Thymus (tissue), 11 donors: Measurements from ENCODE around the gene APLP2. TPM values are rescaled to one million over a fixed set of nuclear protein-coding genes. Genes with fewer than 3 reads are reported as not detected.
A peak's percentile ranks its signal among the peaks of the same experiment; 100 is the strongest.
"Not testable (repeated sequence)": the region's sequence is repeated elsewhere in the genome, so short reads cannot be mapped to it uniquely, and the experiment has no call there.

ENCODE experiments used
- DNase-seq, 9 donors: peaks; one replicate each; pipeline ENCODE4 v3.0.0-alpha.2; 2013; ENCODE audit warnings: low spot score in 9 of 9, low read depth in 6 of 9, missing footprints in 1 of 9
- H3K27ac ChIP-seq, 2 donors: one replicate each; pipeline ENCODE4 v1.5.1; 2013; ENCODE audit warnings: control low read depth in 1 of 2, low read depth in 1 of 2, low read length in 1 of 2, mild to moderate bottlenecking in 1 of 2, moderate library complexity in 1 of 2
- H3K27me3 ChIP-seq, 2 donors: one replicate each; pipeline ENCODE4 v1.5.1; 2013; ENCODE audit warnings: low read length in 1 of 2; ENCODE audit not compliant: control insufficient read depth in 2 of 2, insufficient read depth in 1 of 2
- H3K36me3 ChIP-seq, 2 donors: one replicate each; pipeline ENCODE4 v1.5.1; 2013; ENCODE audit warnings: low read length in 1 of 2, mild to moderate bottlenecking in 1 of 2, moderate library complexity in 1 of 2; ENCODE audit not compliant: control insufficient read depth in 2 of 2, insufficient read depth in 2 of 2
- H3K4me1 ChIP-seq, 2 donors: one replicate each; pipeline ENCODE4 v1.5.1; 2013; ENCODE audit warnings: low read length in 2 of 2; ENCODE audit not compliant: control insufficient read depth in 2 of 2, insufficient read depth in 2 of 2
- H3K4me3 ChIP-seq, 2 donors: one replicate each; pipeline ENCODE4 v1.5.1; 2013; ENCODE audit warnings: low read length in 2 of 2, control low read depth in 1 of 2, mild to moderate bottlenecking in 1 of 2
- H3K9me3 ChIP-seq, 2 donors: one replicate each; pipeline ENCODE4 v1.5.1; 2013; ENCODE audit warnings: low read length in 1 of 2, mild to moderate bottlenecking in 1 of 2; ENCODE audit not compliant: control insufficient read depth in 2 of 2, insufficient read depth in 1 of 2
- WGBS: extraction: QIAGEN DNeasy Blood & Tissue Kit; methylation state at CpG from one replicate; pipeline ENCODE4 v1.1.7; 2013; 5-methylcytosine and 5-hydroxymethylcytosine counted together
- polyA plus RNA-seq: library from polyadenylated mRNA; stranded (reverse); fragments of 200-250 nt; gene quantifications from one replicate; pipeline ENCODE4 v1.2.3, GENCODE V29; 2013
- total RNA-seq: library from RNA; stranded (reverse); fragments of 120-200 nt; gene quantifications from one replicate; pipeline ENCODE4 v1.2.4, GENCODE V29; 2013
- donor health status: healthy.

The APLP2 gene
- total and polyA plus RNA-seq, 2 donors = 74.4 to 101 TPM

DNA sequence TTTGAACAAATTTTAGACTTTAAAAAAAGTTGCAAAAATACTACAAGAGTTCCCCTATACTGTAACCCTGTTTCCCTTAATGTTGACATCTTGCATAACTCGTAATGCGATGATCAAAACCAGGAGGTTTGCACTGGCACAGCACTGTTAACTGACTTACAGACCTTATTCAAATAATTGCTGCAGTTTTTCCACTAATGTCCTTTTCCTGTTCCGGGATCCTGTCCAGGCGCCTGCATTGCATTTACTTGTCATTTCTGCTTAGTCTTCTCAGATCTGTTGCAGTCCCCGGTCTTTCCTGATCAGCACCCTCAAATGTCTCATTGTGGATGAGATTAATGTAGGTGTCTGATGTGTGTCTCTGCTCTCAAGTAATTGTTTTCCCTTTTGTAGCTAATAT is 32.0 kb downstream of the APLP2 start:
- Histone ChIP-seq H3K9me3 (no peaks in the 10 kb centered on the region), H3K36me3 (no peaks in the 10 kb centered on the region), H3K27ac (no peak overlapping the region), H3K4me3 (no peak overlapping the region), H3K27me3 (no peaks in the 10 kb centered on the region), H3K4me1 (peaks cover 0 to 3% of the 10 kb centered on the region in 2 donors)
- no peak for DNase-seq
- WGBS = 97% methylated on average over 5 of the region's 5 CpGs

DNA sequence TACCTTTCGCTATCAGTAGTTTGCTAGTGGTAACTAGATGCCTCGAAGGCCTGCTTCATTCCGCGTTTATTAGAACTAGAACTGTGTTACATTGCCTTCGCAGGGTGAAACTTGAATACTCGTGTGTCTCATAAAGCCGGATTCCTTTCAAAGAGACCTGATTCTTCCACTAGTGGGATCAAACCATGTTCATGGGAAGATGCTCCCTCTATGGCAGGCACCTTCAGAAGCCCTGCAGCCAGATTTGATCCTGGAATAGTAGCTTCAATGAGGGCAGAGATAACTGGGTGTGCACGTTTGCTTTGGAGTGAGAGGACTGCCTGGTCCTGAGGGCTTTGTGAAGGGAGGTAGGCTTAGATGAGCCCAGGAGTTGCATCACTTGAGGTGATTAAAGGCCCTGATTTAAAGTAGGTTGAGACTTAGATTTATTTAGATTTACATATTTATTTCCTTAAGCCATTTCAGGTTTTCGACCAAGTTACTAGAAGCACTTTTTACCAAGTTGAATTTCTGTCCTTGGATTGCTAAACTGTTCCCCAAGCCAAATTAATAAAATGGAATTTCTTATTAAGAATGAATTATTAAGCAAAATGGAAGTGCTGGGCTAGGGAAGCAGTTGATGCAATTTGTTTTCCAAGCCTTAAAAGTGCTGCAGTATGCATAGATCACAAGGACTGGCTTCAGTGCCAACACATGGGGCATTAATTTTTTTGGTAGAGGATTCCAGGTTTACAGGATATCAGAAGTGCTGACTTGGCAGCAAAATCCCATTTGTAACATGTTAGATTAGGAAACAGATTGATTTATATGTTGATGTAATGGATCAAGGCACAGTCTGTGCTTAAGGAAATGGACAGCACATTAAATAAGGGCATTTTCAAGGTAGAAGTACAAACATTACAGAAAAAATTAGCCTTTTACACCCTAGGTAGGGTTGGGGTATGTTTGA is 32.9 kb downstream of the APLP2 start:
- DNase-seq = no peak
- Histone ChIP-seq H3K4me1 (peaks cover 0 to 3% of the 10 kb centered on the region in 2 donors), H3K27ac (no peak overlapping the region), H3K9me3 (no peaks in the 10 kb centered on the region), H3K27me3 (no peaks in the 10 kb centered on the region), H3K4me3 (no peak overlapping the region), H3K36me3 (no peaks in the 10 kb centered on the region)
- WGBS = 94% methylated on average over 9 of the region's 9 CpGs

DNA sequence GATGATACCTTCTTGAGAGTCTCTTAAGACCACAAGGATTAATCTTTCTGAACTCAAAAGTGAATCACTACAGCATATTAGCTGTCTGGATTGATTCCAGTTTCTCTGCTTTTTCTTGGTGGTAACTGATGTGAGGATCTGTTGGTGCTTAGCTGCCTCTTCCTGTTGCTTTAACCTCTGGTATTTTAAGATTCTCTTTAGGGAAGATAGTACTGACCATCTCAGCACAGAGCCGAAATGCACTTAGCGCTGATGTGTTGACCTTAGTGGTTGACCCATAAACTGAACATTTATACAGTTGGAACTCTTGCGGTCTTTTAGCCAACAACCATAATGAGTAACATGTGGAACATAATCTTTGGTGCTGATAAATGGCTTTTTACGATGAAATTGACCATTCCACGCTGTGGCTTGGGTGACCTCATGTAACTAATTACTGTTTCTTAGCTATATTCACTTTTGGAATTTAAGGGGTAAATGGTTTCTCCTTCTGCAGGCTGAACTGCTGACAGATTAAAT is 33.7 kb downstream of the APLP2 start:
- H3K36me3 ChIP-seq = no peaks in the 10 kb centered on the region
- no peaks in the 10 kb centered on the region for H3K9me3 ChIP-seq
- DNase-seq = no peak
- peaks cover 0 to 3% of the 10 kb centered on the region in 2 donors for H3K4me1 ChIP-seq
- H3K27me3 ChIP-seq = no peaks in the 10 kb centered on the region
- 92% methylated on average over 5 of the region's 5 CpGs for WGBS
- no peak overlapping the region for H3K4me3 ChIP-seq
- peak overlapping the region in 1 of 2 donors; percentile 19 for H3K27ac ChIP-seq

DNA sequence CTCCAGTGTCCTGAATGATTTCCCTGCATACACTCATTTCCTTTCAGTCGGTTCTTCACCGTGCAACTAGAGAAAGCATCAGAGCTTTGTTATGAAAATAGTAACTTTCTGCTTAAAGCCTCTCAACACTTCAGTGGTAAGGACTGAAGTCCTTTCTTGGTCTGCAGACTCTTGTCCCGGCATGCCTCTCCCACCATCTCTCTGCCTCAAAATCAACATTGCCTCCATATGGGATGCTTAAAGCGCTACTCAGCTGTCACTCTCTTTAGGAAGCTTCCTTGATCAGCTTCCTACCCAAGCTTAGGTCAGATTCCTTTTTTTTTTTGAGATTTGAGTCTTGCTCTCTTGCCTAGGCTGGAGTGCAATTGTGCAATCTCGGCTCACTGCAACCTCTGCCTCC is 36.7 kb downstream of the APLP2 start:
- 94% methylated on average over 5 of the region's 5 CpGs for WGBS
- DNase-seq = no peak
- Histone ChIP-seq H3K4me3 (no peak overlapping the region), H3K27ac (no peak overlapping the region), H3K36me3 (peaks cover 4 to 6% of the 10 kb centered on the region in 2 donors), H3K4me1 (peaks cover 0 to 6% of the 10 kb centered on the region in 2 donors), H3K9me3 (no peaks in the 10 kb centered on the region), H3K27me3 (no peaks in the 10 kb centered on the region)

DNA sequence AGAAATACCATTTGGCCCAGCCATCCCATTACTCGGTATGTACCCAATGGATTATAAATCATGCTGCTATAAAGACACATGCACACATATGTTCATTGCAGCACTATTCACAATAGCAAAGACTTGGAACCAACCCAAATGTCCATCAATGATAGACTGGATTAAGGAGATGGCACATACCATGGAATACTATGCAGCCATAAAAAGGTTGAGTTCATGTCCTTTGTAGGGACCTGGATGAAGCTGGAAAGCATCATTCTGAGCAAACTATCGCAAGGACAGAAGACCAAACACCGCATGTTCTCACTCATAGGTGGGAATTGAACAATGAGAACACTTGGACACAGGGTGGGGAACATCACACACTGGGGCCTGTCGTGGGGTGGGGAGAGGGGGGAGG is 39.0 kb downstream of the APLP2 start:
- not testable (repeated sequence) for H3K27ac ChIP-seq, DNase-seq, H3K4me1 ChIP-seq, H3K27me3 ChIP-seq, H3K4me3 ChIP-seq, H3K9me3 ChIP-seq, H3K36me3 ChIP-seq
- 98% methylated on average over 4 of the region's 4 CpGs for WGBS

DNA sequence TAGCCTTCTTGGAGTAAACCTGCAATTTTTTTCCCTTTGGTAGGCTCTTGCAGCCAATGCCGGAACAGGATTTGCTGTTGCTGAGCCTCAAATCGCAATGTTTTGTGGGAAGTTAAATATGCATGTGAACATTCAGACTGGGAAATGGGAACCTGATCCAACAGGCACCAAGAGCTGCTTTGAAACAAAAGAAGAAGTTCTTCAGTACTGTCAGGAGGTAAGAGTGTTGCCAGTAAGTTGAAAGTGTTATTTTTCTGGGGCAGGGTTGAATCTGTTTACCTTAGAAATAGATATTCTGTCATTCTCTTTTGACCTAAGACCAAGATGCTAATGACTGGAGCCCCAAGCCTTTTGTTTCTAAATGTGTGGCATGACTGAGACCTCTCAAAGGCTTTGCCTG is 39.7 kb downstream of the APLP2 start:
- Histone ChIP-seq H3K27me3 (no peaks in the 10 kb centered on the region), H3K36me3 (peaks cover 4 to 8% of the 10 kb centered on the region in 2 donors), H3K9me3 (no peaks in the 10 kb centered on the region), H3K4me1 (peaks cover 0 to 6% of the 10 kb centered on the region in 2 donors), H3K4me3 (no peak overlapping the region), H3K27ac (peak overlapping the region in 1 of 2 donors; percentile 53)
- DNase-seq = peak in 1 of 9 donors; percentile 18
- WGBS = 98% methylated on average over 2 of the region's 2 CpGs

DNA sequence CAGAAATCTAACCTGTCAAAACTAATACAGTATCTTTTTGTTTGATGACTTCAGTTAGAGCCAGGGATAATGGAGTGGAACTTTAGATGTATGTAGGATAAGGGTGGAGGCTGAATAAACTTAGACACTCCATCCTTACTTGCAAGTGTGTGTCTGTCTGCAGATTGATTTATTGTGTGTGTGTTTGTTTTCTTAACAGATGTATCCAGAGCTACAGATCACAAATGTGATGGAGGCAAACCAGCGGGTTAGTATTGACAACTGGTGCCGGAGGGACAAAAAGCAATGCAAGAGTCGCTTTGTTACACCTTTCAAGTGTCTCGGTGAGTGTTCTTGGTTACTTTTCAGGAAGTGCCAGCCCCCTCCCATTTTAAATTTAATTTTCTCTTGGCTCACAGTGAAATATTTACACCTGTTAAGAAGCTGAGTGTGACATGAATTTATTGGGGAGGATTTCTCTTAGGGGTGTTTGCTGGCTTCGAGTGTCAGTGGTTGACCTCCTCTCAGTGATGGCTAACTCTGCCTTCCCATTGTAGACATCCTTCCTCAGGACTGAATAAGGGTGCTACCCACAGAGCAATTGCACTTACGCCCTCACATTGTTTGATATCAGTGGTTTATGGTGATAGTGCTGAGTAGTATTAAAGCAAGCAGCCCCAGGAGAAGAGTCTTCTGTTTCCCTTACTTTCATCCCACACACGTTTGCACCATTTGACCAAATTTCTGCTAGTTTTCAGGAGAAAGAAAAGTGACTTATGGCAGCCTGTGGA is 40.8 kb downstream of the APLP2 start:
- Histone ChIP-seq H3K4me1 (peaks cover 0 to 6% of the 10 kb centered on the region in 2 donors), H3K27ac (no peak overlapping the region), H3K9me3 (no peaks in the 10 kb centered on the region), H3K4me3 (no peak overlapping the region), H3K36me3 (peaks cover 4 to 8% of the 10 kb centered on the region in 2 donors), H3K27me3 (no peaks in the 10 kb centered on the region)
- WGBS = 94% methylated on average over 7 of the region's 7 CpGs
- DNase-seq = no peak

DNA sequence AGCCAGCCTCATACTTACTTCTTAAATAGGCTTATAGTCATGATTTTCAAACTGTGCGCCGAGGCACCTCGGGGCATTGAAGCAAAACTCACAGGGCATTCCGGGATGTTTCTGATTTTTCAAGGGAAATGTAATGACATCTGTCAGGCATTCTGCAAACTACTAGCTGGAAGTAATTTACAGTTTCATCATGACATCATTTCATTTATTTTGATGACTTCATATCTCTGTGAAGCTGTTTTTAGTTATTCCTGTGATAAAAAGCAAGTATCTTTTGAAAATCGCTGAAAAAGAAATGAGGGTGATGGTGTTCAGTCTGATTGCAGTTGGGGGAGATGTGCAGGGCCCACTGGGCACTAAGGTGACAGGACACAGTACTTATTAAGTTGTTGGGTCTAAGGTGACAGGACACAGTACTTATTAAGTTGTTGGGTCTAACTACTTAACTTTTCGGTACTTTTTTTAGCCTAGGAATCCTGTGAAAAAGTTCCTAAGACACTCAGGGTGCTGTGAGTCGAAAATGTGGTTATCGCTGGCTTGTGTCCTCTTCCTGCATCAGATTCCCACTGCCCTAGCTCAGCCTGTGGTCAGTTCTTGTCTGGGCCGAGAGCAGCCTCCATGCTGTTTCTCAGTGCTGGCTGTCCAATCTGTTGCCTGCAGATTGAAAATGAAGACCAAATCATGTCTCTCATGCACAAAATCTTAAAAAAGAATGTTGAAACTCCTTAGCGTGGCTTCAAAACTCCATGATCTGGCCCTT is 42.6 kb downstream of the APLP2 start:
- no peaks in the 10 kb centered on the region for H3K9me3 ChIP-seq
- no peak overlapping the region for H3K4me3 ChIP-seq
- DNase-seq = no peak
- H3K4me1 ChIP-seq = peaks cover 0 to 6% of the 10 kb centered on the region in 2 donors
- peaks cover 4 to 8% of the 10 kb centered on the region in 2 donors for H3K36me3 ChIP-seq
- WGBS = 97% methylated on average over 10 of the region's 10 CpGs
- no peak overlapping the region for H3K27ac ChIP-seq
- H3K27me3 ChIP-seq = no peaks in the 10 kb centered on the region
